NCI-H2029 (cell line): Measurements from ENCODE around the gene SERPINB2.
"Not testable (repeated sequence)": the region's sequence is repeated elsewhere in the genome, so short reads cannot be mapped to it uniquely, and the experiment has no call there.

Source experiments
- DNase-seq: peaks from one replicate; lab custom pipeline; 2025; lab: John Stamatoyannopoulos, UW

The SERPINB2 gene

GRCh38 chr18:63889626-63890025 is 2.1 kb downstream of the SERPINB2 start:
- DNase-seq = no peak

DNA sequence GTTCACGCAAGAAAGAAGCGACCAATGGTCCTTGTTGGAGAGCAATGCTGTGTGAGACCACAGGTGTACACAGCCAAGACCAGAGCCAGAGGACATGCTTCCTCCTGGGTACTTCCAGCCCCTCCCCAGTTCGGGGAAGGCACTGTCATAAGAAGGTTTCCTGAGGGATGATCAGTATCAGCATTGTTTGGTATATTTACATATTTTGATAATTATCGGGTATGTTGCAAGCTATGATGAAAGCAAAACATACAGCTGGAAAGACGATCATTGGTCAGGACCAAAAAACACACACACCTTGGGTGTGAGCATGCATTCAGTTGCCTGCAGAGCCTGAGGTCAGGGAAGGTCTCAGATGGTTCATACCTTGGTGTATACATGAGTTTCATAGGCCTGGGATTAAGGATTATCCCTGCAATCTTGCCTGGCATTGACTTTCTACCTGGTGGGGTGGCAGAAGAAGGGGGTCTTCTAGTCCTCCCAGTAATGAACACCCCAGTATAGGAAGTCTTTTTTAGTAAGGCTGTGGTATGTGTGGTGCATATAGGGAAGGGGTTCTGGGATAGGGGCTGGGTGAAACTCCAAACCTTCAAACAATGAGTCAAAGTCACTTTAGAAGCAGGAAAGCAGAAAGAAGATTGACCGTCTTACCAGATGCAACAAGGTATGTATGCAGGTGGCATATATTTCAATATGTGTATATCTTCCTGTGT is 2.9 kb downstream of the SERPINB2 start:
- no peak for DNase-seq

GRCh38 chr18:63890950-63891304 is 3.4 kb downstream of the SERPINB2 start:
- no peak for DNase-seq

DNA sequence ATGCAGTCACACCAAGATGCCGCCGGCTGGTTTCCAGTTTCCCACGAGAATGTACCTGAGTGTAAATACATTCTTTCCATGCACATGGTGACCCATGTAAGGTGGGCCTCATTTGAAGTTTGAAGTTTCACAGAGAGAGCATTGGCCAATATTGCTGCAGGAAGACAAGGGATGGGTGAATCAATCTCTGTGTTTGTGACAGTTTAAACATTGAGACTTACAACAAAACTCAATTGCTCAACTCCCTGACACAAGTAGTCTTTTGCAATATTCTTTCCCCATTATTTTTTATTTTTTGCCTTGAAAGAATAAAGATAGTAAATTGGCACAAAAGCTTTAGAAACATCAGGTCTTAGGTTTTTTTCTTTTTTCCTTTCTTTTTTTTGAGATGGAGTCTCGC is 5.1 kb downstream of the SERPINB2 start:
- DNase-seq = no peak

- DNase-seq = no peak
Observed at GRCh38 chr18:63894106-63894772, 6.7 kb downstream of the SERPINB2 start.

- DNase-seq = no peak
Observed at GRCh38 chr18:63895190-63895589, 7.7 kb downstream of the SERPINB2 start.

GRCh38 chr18:63897072-63897471 is 9.6 kb downstream of the SERPINB2 start:
- DNase-seq = no peak

DNA sequence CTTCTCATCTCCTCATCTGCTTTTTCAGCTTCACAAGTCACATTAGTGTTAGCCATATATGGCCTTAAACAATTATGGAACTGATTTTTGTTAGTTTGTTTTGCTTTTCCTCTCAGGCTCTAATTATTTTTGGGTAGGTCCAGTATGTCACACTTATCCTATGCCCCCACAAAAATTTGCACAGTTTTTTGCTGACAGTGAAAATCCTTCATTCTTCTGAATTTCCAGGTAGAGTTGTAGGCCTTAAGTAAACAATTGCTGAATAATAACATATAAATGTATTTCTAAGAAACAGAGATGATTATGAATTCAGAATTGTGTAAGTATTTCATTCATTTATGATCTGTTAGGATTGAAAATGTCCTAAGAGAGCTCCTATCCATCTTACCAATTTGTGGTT is 11.7 kb downstream of the SERPINB2 start:
- DNase-seq = no peak

- DNase-seq = no peak
Observed at GRCh38 chr18:63903851-63904570, 16.5 kb downstream of the SERPINB2 start.

GRCh38 chr18:63904694-63905093 is 17.2 kb downstream of the SERPINB2 start:
- DNase-seq = no peak

DNA sequence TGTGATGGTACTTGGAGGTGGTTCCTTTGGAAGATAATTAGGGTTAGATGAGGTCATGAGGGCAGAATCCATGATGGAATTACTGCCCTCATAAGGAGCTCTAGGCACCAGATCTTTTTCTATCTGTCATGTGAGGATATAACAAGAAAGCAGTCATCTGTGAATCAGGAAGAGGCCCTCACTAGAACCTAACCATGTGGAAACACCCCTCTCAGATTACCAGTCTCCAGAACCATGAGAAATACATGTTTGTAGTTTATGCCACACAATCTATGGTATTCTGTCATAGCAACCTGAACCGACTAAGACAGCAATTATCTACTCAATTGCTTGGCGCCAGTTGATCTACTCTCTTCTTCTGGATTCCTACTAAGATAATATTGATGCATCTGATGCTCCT is 17.9 kb downstream of the SERPINB2 start:
- DNase-seq = no peak

GRCh38 chr18:63906056-63906455 is 18.6 kb downstream of the SERPINB2 start:
- no peak for DNase-seq

DNA sequence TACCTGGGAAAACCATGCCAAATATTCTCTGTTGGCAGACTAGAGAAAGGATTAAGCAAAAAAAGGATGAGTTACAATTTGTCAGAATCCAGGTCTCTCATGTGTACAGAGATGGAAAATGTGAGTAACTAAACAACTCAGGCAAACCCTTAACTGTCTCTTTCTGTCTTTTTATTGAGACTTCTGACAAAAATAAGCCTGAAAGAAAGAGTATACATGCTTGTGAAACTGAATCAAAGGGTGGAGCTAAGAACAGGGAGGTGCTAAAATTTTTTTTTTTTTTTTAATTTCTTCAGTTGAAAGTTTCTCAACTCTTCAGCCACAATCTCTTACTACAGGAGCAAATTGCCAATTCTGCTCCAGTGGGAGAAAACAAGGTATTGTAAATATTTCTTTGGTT is 20.2 kb downstream of the SERPINB2 start, which contains the start of gene SERPINB10:
Gene SERPINB10, plus strand, starts transcription at position 295 of the 400 bp plus-strand sequence. CDS start 7,553 bp downstream, outside the sequence.
- no peak for DNase-seq

GRCh38 chr18:63908858-63909257 is 21.4 kb downstream of the SERPINB2 start:
- DNase-seq = no peak

DNA sequence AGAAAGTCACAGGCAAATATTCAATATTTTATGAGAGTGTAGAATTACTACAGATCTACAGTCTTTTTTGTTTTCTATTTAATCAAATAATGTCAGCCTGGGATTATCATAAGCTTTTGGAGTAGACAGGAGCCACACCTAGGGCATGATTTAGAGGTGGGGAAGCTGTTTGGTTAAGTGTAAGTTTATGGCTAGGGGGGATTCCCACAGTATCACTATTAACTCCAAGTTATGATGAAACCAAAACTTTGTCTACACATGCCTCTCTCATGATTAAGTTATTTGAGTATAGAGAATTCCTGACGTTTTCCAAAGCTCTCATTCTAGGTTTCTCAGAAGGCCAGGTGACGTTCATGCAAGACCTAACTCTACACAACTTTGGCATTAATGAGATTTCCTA is 22.4 kb downstream of the SERPINB2 start:
- no peak for DNase-seq

DNA sequence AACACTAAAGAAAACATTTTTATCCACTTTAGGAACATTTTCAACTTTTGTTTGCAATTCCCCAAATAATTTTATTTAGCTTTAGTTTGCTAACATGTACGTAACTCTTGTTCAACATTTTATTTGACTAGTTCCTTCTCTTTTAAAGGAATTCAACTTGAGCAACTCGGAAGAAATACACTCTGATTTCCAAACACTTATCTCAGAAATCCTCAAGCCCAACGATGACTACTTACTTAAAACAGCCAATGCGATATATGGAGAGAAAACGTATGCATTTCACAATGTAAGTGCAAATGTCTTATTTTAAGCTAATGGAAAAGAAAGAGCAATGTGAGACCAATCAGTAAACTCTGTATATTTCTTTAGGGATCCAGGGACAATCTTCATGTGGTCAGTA is 30.3 kb downstream of the SERPINB2 start:
- DNase-seq = no peak

DNA sequence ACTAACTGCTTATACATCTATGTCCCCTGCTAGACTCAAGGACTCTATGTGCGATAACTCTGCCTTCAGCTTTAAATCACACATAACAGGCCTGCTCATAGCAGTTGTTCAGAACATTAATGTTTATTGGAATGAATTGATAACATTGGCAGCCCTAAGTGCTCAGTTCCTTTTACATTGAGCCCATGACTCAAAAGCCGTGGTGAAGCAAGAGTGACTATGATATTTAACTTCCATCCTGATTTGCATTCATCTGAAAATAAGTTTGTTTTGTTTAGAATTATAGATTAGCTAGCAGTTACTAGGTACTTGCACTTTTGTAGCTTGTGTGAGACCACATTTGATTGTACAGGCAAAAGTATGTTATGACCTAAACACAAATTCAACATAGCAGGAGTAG is 34.5 kb downstream of the SERPINB2 start:
- DNase-seq = no peak

GRCh38 chr18:63924551-63924950 is 37.0 kb downstream of the SERPINB2 start:
- DNase-seq = no peak

DNA sequence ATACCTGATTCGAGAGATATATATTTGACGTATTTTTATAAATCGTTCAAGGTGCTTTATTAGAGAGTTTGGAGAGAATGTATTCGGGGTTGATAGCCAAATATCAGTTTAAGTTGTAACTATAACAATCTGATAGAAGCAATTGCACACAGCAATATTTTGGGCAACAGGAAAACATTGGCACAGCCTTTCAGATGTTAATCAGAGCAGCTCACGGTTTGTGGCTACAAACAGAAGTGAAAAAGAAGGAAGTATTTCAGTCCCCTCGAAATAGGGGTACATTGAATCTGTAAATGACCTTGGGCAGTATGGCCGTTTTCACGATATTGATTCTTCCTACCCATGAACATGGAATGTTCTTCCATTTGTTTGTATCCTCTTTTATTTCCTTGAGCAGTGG is 40.8 kb downstream of the SERPINB2 start:
- no peak for DNase-seq

GRCh38 chr18:63929369-63929768 is 41.9 kb downstream of the SERPINB2 start:
- not testable (repeated sequence) for DNase-seq

DNA sequence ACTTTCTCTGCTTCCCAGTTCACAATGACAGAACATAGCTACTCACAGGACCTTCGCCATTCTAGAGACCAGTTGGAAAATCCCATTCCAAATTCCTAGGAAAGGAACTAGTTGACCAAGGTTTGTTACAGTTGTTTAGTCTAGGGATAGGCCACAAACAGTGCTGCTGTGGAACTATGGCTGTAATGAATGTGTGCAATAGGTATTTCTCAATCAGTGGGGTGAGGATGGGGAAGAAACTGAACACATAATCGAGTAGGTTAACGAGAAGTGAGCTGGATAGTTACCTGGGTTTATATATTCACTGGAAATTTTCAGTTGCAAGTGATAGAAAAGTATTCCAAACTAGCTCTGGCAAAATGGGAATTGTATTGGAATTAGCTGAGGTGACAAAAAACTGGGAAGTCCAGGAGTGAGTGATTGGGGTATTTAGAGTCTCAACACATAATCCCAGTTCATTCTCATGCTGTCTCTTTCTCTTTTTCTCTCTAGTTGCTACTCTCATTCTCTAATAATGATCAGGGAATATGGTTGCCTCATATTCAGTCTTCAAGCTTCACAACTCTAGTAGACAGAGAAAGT is 43.4 kb downstream of the SERPINB2 start:
- DNase-seq = no peak

- peak; percentile 56 for DNase-seq
Observed at GRCh38 chr18:63936156-63936931, 48.8 kb downstream of the SERPINB2 start.
